Mucosa of stomach (tissue), 1 donor: ENCODE results near the gene SPTBN4.
"Not testable (repeated sequence)": the region's sequence is repeated elsewhere in the genome, so short reads cannot be mapped to it uniquely, and the experiment has no call there.

Source experiments
- H3K27me3 ChIP-seq: one replicate; pipeline ENCODE4 v1.7.0; 2013; ENCODE audit warnings: mild to moderate bottlenecking, low read length; ENCODE audit not compliant: control insufficient read depth, insufficient read depth
- H3K36me3 ChIP-seq: one replicate; pipeline ENCODE4 v1.7.0; 2013; ENCODE audit warnings: low read length; ENCODE audit not compliant: control insufficient read depth, insufficient read depth
- H3K4me1 ChIP-seq: one replicate; pipeline ENCODE4 v1.7.0; 2013; ENCODE audit warnings: mild to moderate bottlenecking, low read length; ENCODE audit not compliant: control insufficient read depth, insufficient read depth
- H3K4me3 ChIP-seq: one replicate; pipeline ENCODE4 v1.7.0; 2013; ENCODE audit warnings: low read length
- H3K9ac ChIP-seq: one replicate; pipeline ENCODE4 v1.7.0; 2013; ENCODE audit warnings: mild to moderate bottlenecking, low read length, moderate library complexity
- H3K9me3 ChIP-seq: one replicate; pipeline ENCODE4 v1.7.0; 2013; ENCODE audit warnings: mild to moderate bottlenecking, low read length, moderate library complexity; ENCODE audit not compliant: control insufficient read depth
- donor health status: Pancreatic carcinoma.

SPTBN4 gene

DNA sequence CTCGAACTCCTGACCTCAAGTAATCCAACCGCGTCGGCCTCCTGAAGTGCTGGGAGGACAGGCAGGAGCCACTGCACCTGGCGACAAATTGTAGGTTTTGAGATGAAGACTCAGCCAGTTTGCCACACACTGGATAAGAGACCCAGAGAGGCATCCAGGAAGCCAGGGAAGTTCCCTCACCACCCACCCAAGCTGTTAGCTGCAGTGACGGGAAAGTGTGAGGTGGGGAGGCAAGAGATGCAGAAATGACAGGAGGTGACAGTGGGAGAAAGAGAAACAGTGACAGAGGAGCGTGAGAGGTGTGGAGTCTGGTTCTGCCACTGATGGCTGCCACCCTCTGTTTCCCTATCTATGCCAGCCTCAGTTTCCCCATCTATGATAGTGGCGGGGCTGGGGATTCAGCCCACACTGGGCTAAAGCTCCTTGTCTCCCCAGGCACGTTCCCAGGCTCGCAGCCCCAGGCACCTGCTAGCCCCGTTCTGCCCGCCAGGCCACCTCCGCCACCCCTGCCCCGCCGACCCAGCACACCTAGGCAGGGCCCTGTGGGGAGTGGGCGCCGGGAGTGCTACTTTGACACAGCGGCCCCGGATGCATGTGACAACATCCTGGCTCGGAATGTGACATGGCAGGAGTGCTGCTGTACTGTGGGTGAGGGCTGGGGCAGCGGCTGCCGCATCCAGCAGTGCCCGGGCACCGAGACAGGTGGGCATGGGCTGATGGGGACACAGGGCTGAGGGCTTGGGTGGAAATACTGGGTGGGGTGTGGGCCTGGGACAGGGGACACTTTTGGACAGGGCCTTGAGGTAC, 155.4 kb downstream of the SPTBN4 start:
- H3K9ac ChIP-seq, result no peak overlapping the region
- no peaks in the 10 kb centered on the region for H3K27me3 ChIP-seq
- peaks cover 21% of the 10 kb centered on the region for H3K36me3 ChIP-seq
- no peak overlapping the region for H3K4me3 ChIP-seq
- H3K9me3 ChIP-seq, result no peaks in the 10 kb centered on the region
- H3K4me1 ChIP-seq, result peaks cover 6% of the 10 kb centered on the region

DNA sequence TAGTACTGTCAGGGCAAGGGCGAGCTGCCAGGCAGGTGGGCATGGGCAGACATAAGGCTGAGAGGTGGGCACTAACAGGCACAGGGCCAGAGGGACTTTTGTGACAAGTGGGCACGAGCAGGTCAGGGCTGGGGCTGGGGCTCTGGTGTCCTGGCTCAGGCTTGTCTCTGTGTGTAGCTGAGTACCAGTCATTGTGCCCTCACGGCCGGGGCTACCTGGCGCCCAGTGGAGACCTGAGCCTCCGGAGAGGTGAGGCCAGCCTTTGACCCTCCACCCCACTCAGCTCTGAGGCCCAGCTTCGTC, 155.9 kb downstream of the SPTBN4 start:
- Histone ChIP-seq H3K4me3 (no peak overlapping the region), H3K4me1 (peaks cover 6% of the 10 kb centered on the region), H3K36me3 (peaks cover 21% of the 10 kb centered on the region), H3K9ac (no peak overlapping the region), H3K9me3 (no peaks in the 10 kb centered on the region), H3K27me3 (no peaks in the 10 kb centered on the region)

DNA sequence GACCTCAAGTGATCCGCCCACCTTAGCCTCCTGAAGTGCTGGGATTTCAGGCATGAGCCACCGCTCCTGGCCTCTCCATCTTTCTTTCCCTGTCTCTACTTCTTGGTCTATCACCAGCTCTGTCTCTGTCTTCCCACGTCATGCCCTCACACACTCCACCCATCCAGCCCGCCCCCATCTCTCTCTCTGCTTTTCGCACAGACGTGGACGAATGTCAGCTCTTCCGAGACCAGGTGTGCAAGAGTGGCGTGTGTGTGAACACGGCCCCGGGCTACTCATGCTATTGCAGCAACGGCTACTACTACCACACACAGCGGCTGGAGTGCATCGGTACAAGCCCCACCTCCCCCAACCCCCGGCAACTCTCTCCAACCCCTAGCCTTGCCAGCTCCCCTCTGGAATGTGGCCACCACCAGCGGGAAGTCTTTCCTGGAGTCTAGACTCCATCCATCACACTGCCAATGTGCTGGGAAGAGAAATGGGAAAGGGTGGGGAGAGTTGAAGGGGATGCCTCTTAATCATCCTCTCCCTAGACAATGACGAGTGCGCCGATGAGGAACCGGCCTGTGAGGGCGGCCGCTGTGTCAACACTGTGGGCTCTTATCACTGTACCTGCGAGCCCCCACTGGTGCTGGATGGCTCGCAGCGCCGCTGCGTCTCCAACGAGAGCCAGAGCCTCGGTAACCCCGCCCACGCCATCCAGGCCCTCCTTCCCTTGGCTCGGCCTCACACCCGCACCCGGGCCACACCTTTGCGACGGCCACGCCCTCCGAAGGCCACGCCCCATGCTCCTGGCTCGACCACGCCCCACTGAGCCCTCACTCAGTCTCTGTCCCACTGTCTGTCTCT, 156.8 kb downstream of the SPTBN4 start:
- Histone ChIP-seq H3K9me3 (no peaks in the 10 kb centered on the region), H3K9ac (no peak overlapping the region), H3K4me3 (no peak overlapping the region), H3K27me3 (no peaks in the 10 kb centered on the region), H3K36me3 (peaks cover 21% of the 10 kb centered on the region), H3K4me1 (peaks cover 6% of the 10 kb centered on the region)

DNA sequence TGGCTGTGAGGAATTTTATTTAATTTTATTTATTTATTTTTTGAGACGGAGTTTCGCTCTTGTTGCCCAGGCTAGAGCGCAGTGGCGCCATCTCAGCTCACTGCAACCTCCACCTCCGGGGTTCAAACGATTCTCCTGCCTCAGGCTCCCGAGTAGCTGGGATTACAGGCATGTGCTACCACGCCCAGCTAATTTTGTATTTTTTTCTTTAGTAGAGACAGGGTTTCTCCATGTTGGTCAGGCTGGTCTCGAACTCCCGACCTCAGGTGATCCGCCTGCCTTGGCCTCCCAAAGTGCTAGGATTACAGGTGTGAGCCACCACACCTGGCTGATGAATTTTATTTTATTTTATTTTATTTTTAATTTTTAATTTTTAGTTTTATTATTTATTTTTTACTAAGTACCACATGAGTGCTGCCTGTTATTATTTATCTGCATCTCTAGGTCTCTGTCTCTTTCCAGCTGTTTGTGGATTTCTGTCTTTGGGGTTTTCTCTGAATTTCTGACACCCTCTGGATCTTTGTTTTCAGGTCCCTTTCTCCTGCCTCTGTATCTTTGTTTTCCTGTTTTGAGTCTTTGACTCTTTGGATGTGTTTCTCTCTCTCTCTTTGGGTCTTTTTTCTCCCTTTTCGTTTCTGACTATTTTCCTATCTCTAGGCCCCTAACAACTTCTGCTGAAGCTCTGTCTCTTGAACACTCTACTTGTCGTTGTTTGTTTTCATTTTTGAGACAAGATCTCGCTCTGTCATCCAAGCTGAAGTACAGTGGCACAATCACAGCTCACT, 157.8 kb downstream of the SPTBN4 start:
- H3K9ac ChIP-seq, H3K27me3 ChIP-seq, H3K4me1 ChIP-seq, H3K9me3 ChIP-seq, H3K4me3 ChIP-seq: not testable (repeated sequence)
- peaks cover 16% of the 10 kb centered on the region for H3K36me3 ChIP-seq

DNA sequence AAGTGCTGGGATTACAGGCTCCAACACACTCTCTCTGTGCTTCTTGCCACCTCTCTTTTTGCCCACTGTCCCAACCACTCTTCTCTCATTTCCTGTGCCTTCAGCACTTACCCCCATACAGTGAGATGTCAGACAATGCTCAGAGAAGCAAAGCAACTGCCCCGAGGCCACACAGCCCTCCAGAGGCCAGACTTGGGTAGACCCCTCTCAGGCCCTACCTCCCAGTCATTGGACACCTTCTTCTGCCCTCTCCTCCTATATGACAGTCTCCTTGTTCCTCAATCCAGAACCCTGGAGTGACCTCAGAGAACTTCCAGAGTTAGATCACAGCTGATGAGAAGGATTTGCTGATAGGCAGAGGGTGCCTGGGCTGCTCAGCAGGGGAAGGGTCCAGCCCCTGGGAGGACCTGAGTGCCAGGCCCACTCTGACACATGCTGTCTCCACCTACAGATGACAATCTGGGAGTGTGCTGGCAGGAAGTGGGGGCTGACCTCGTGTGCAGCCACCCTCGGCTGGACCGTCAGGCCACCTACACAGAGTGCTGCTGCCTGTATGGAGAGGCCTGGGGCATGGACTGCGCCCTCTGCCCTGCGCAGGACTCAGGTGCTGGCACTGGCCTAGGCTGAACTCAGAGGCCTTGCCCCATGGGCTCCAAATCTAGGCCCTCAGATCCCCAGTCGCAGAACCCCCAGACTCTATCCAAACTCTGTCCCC, 158.8 kb downstream of the SPTBN4 start:
- Histone ChIP-seq H3K4me1 (peaks cover 6% of the 10 kb centered on the region), H3K27me3 (no peaks in the 10 kb centered on the region), H3K9me3 (no peaks in the 10 kb centered on the region), H3K36me3 (peaks cover 16% of the 10 kb centered on the region), H3K9ac (no peak overlapping the region), H3K4me3 (no peak overlapping the region)
